GM23338 (cell line): ENCODE results near the gene CXXC5. TPM values are rescaled to one million over a fixed set of nuclear protein-coding genes. Genes with fewer than 3 reads are reported as not detected.
A peak's percentile ranks its signal among the peaks of the same experiment; 100 is the strongest.

ENCODE experiments used
- ATAC-seq: fragments of 200-7000 bp; cut with Tn5 transposase; 3 replicates; pipeline ENCODE4 v1.9.1; 2020
- DNase-seq: peaks from one replicate; pipeline ENCODE4 v3.0.0-alpha.2; 2015; ENCODE audit warnings: low spot score
- H2AFZ ChIP-seq: fragments of 200-600 bp; sonication (generic); 2 replicates; pipeline ENCODE4 v1.8.0; 2016; ENCODE audit warnings: antibody characterized with exemption, mild to moderate bottlenecking, moderate library complexity
- H3F3A ChIP-seq: fragments of 200-600 bp; sonication (generic); replicated peaks from 2 replicates; pipeline ENCODE4 v1.8.0; 2017; ENCODE audit warnings: antibody characterized with exemption, mixed run types, low read depth
- H3K27ac ChIP-seq: fragments of 200-600 bp; sonication (generic); 2 replicates; pipeline ENCODE4 v1.6.1; 2016; ENCODE audit warnings: low read depth
- H3K27me3 ChIP-seq: fragments of 200-600 bp; sonication (generic); 2 replicates; pipeline ENCODE4 v1.8.0; 2016; ENCODE audit warnings: mild to moderate bottlenecking, mixed run types, moderate library complexity; ENCODE audit not compliant: insufficient read depth
- H3K36me3 ChIP-seq: fragments of 200-600 bp; sonication (generic); 2 replicates; pipeline ENCODE4 v1.8.0; 2016; ENCODE audit warnings: mild to moderate bottlenecking; ENCODE audit not compliant: insufficient read depth
- H3K4me1 ChIP-seq: fragments of 200-600 bp; sonication (generic); 2 replicates; pipeline ENCODE4 v1.8.0; 2016; ENCODE audit warnings: mild to moderate bottlenecking, moderate library complexity; ENCODE audit not compliant: insufficient read depth
- H3K4me2 ChIP-seq: fragments of 200-600 bp; sonication (generic); 2 replicates; pipeline ENCODE4 v1.7.1; 2017; ENCODE audit warnings: mixed run types
- H3K4me3 ChIP-seq: fragments of 200-600 bp; sonication (generic); 2 replicates; pipeline ENCODE4 v1.6.1; 2016; ENCODE audit warnings: mixed run types
- H3K79me2 ChIP-seq: fragments of 200-600 bp; sonication (generic); replicated peaks from 2 replicates; pipeline ENCODE4 v1.8.0; 2017; ENCODE audit warnings: mild to moderate bottlenecking; ENCODE audit not compliant: insufficient read depth
- H3K9me2 ChIP-seq: fragments of 200-600 bp; sonication (generic); 2 replicates; pipeline ENCODE4 v1.8.0; 2017; ENCODE audit not compliant: insufficient read depth
- H4K20me1 ChIP-seq: fragments of 200-600 bp; sonication (generic); replicated peaks from 2 replicates; pipeline ENCODE4 v1.8.0; 2017; ENCODE audit warnings: mild to moderate bottlenecking; ENCODE audit not compliant: insufficient read depth
- H3K27ac Mint-ChIP-seq: 2 replicates; pipeline ENCODE4 v1.8.0; 2020; ENCODE audit warnings: inconsistent platforms, mild to moderate bottlenecking, moderate library complexity, mixed read lengths
- H3K27me3 Mint-ChIP-seq: 3 replicates; pipeline ENCODE4 v1.8.0; 2022; ENCODE audit warnings: low read depth, mild to moderate bottlenecking, moderate library complexity, mixed read lengths, inconsistent platforms; ENCODE audit not compliant: insufficient read depth, poor library complexity
- H3K36me3 Mint-ChIP-seq: 3 replicates; pipeline ENCODE4 v1.8.0; 2021; ENCODE audit warnings: low read depth, mild to moderate bottlenecking, inconsistent platforms, moderate library complexity, mixed read lengths
- H3K4me1 Mint-ChIP-seq: 3 replicates; pipeline ENCODE4 v1.8.0; 2020; ENCODE audit warnings: mild to moderate bottlenecking, inconsistent platforms, mixed read lengths
- H3K4me3 Mint-ChIP-seq: 3 replicates; pipeline ENCODE4 v1.8.0; 2021; ENCODE audit warnings: moderate library complexity, mild to moderate bottlenecking, inconsistent platforms, mixed read lengths
- H3K9me3 Mint-ChIP-seq: 3 replicates; pipeline ENCODE4 v1.8.0; 2020; ENCODE audit warnings: moderate library complexity, mild to moderate bottlenecking, inconsistent platforms, mixed read lengths
- CREB1 ChIP-seq: fragments of 250-450 bp; sonication (Bioruptor Pico); IDR thresholded peaks from 2 replicates; pipeline ENCODE4 v1.5.0; 2020; ENCODE audit warnings: low read depth, mild to moderate bottlenecking, moderate library complexity
- ETS1 ChIP-seq: IDR thresholded peaks from 2 replicates; pipeline ENCODE4 v1.6.1; 2016; ENCODE audit warnings: antibody characterized with exemption
- JUNB ChIP-seq: IDR thresholded peaks from one replicate; pipeline ENCODE4 v1.6.1; 2016; ENCODE audit warnings: antibody characterized with exemption; ENCODE audit not compliant: unreplicated experiment
- POLR2AphosphoS5 ChIP-seq: IDR thresholded peaks from 2 replicates; pipeline ENCODE4 v1.6.1; 2016; ENCODE audit warnings: antibody characterized with exemption, low read depth
- ZNF331 ChIP-seq: fragments of 250-450 bp; sonication (Bioruptor Pico); IDR thresholded peaks from 2 replicates; pipeline ENCODE4 v1.5.0; 2020; ENCODE audit warnings: low read depth, mild to moderate bottlenecking, moderate library complexity
- polyA plus RNA-seq: library from polyadenylated mRNA; unstranded; fragments of >200 nt; fragmentation: Nextera tagmentation; extraction: Ambion mirVana; gene quantifications from 2 replicates; pipeline ENCODE4 v1.2.1, GENCODE V29; 2016
- total RNA-seq: library from RNA; depleted of rRNA; stranded (reverse); fragments of >200 nt; shearing (Covaris generic); gene quantifications from 2 replicates; pipeline ENCODE4 v1.2.3, GENCODE V29; 2014

CXXC5 gene
- total and polyA plus RNA-seq, 2 experiments from 2014 or later, result 63.3 to 111 TPM

GRCh38 chr5:139696894-139697658 lies 48.9 kb downstream of the CXXC5 start:
- Histone ChIP-seq H3K27me3 (peaks cover 31% of the 10 kb centered on the region), H2AFZ (peak overlapping the region; percentile 87), H3K4me3 (peak overlapping the region; percentile 61), H3K27ac (no peak overlapping the region), H3K4me1 (peaks cover 51% of the 10 kb centered on the region), H3K9me2 (peaks cover 9% of the 10 kb centered on the region; the same call in 1 of the 2 replicates), H3K4me2 (peak overlapping the region; percentile 87), H3K36me3 (no peaks in the 10 kb centered on the region), H4K20me1 (no peaks in the 10 kb centered on the region), H3F3A (peaks cover 31% of the 10 kb centered on the region), H3K79me2 (no peaks in the 10 kb centered on the region)
- H3K4me1 Mint-ChIP-seq, result peaks cover 57% of the 10 kb centered on the region
- H3K36me3 Mint-ChIP-seq, result no peaks in the 10 kb centered on the region; the same call in 2 of the 3 replicates
- H3K9me3 Mint-ChIP-seq, result peaks cover under 1% of the 10 kb centered on the region; the same call in 1 of the 3 replicates
- TF ChIP-seq POLR2AphosphoS5 (peak; percentile 43), ETS1 (no peak)
- H3K4me3 Mint-ChIP-seq, result peak overlapping the region; percentile 71
- H3K27me3 Mint-ChIP-seq, result peaks cover 61% of the 10 kb centered on the region
- peak overlapping the region; percentile 72 for H3K27ac Mint-ChIP-seq
- ATAC-seq, result peak; percentile 44
- DNase-seq, result peak; percentile 87

GRCh38 chr5:139698490-139699146 lies 50.5 kb downstream of the CXXC5 start:
- Histone ChIP-seq H3K27ac (no peak overlapping the region), H3F3A (peaks cover 39% of the 10 kb centered on the region), H4K20me1 (no peaks in the 10 kb centered on the region), H3K27me3 (peaks cover 30% of the 10 kb centered on the region), H3K4me3 (no peak overlapping the region), H3K36me3 (no peaks in the 10 kb centered on the region), H2AFZ (no peak overlapping the region), H3K4me2 (peak overlapping the region; percentile 87), H3K4me1 (peaks cover 45% of the 10 kb centered on the region), H3K79me2 (no peaks in the 10 kb centered on the region), H3K9me2 (peaks cover 9% of the 10 kb centered on the region; the same call in 1 of the 2 replicates)
- Mint-ChIP-seq H3K4me1 (peaks cover 52% of the 10 kb centered on the region), H3K36me3 (no peaks in the 10 kb centered on the region; the same call in 2 of the 3 replicates), H3K4me3 (peak overlapping the region; percentile 36; the same call in 1 of the 3 replicates), H3K9me3 (peaks cover 3% of the 10 kb centered on the region; the same call in 1 of the 3 replicates), H3K27me3 (peaks cover 60% of the 10 kb centered on the region), H3K27ac (peak overlapping the region; percentile 80)
- DNase-seq (peak; percentile 94), ATAC-seq (peak; percentile 58)
- TF ChIP-seq CREB1 (CRISPR knock-in tag) (0 out of 2 replicates have a peak, but pooled peaks have one; percentile 23), POLR2AphosphoS5 (no peak; the same call in 1 of the 2 replicates)

GRCh38 chr5:139699351-139699750 lies 51.2 kb downstream of the CXXC5 start:
- no peak overlapping the region for H2AFZ ChIP-seq
- Mint-ChIP-seq H3K4me1 (peaks cover 52% of the 10 kb centered on the region), H3K36me3 (no peaks in the 10 kb centered on the region; the same call in 2 of the 3 replicates), H3K9me3 (peaks cover 3% of the 10 kb centered on the region; the same call in 1 of the 3 replicates), H3K4me3 (no peak overlapping the region), H3K27ac (no peak overlapping the region; the same call in 1 of the 2 replicates), H3K27me3 (peaks cover 61% of the 10 kb centered on the region)
- H4K20me1 ChIP-seq, result no peaks in the 10 kb centered on the region
- H3K36me3 ChIP-seq, result no peaks in the 10 kb centered on the region
- peaks cover 9% of the 10 kb centered on the region; the same call in 1 of the 2 replicates for H3K9me2 ChIP-seq
- H3F3A ChIP-seq, result peaks cover 39% of the 10 kb centered on the region
- DNase-seq (no peak), ATAC-seq (no peak)
- peaks cover 45% of the 10 kb centered on the region for H3K4me1 ChIP-seq
- H3K79me2 ChIP-seq, result no peaks in the 10 kb centered on the region
- H3K4me3 ChIP-seq, result no peak overlapping the region
- 0 out of 2 replicates have a peak overlapping the region, but pooled peaks have one; percentile 25 for H3K4me2 ChIP-seq
- H3K27ac ChIP-seq, result no peak overlapping the region
- peaks cover 23% of the 10 kb centered on the region for H3K27me3 ChIP-seq
- TF ChIP-seq JUNB, result no peak
- TF ChIP-seq ETS1, result no peak
- TF ChIP-seq ZNF331 (CRISPR knock-in tag), result no peak
- TF ChIP-seq POLR2AphosphoS5, result no peak
